PC-9 (cell line): Measurements from ENCODE around the gene RNF183. TPM values are rescaled to one million over a fixed set of nuclear protein-coding genes. Genes with fewer than 3 reads are reported as not detected.

ENCODE experiments used
- BruUV-seq: library from RNA; stranded (reverse); fragments of 400-500 nt; replicated peaks from 2 replicates; lab custom pipeline; 2021; lab: Mats Ljungman, UMichigan
- CTCF ChIA-PET: fragments of 300-600 bp; sonication (Branson Sonifier 250); formaldehyde crosslinking; loops from one replicate; lab custom pipeline; 2022; ENCODE audit warnings: antibody characterized with exemption; lab: Charles Lee
- POLR2A ChIA-PET: fragments of 300-600 bp; sonication (Branson Sonifier 250); formaldehyde crosslinking; loops from one replicate; lab custom pipeline; 2022; ENCODE audit warnings: antibody characterized with exemption; ENCODE audit not compliant: unreplicated experiment; lab: Charles Lee
- DNase-seq, 2 experiments: peaks; one replicate each; pipeline versions ENCODE4 v3.0.0 to v3.0.0-alpha.2; 2015 to 2022; ENCODE audit warnings: mixed read lengths in 1 of 2
- H2AFZ ChIP-seq: fragments of 200-600 bp; sonication (generic); 2 replicates; pipeline ENCODE4 v1.8.1; 2017; ENCODE audit warnings: antibody characterized with exemption
- H3F3A ChIP-seq: fragments of 200-600 bp; sonication (generic); 2 replicates; pipeline ENCODE4 v1.8.1; 2017; ENCODE audit warnings: antibody characterized with exemption, mild to moderate bottlenecking, low read depth; ENCODE audit not compliant: insufficient read depth
- H3K27ac ChIP-seq: fragments of 200-600 bp; sonication (generic); 2 replicates; pipeline ENCODE4 v1.6.1; 2016; ENCODE audit warnings: mixed run types
- H3K27me3 ChIP-seq: fragments of 200-600 bp; sonication (generic); 2 replicates; pipeline ENCODE4 v1.6.1; 2016; ENCODE audit warnings: low read depth, mixed run types; ENCODE audit not compliant: insufficient read depth
- H3K36me3 ChIP-seq: fragments of 200-600 bp; sonication (generic); 2 replicates; pipeline ENCODE4 v1.6.1; 2016; ENCODE audit warnings: low read depth, mixed run types
- H3K4me1 ChIP-seq: fragments of 200-600 bp; sonication (generic); replicated peaks from 2 replicates; pipeline ENCODE4 v1.6.1; 2016; ENCODE audit warnings: mixed run types; ENCODE audit not compliant: insufficient read depth
- H3K4me2 ChIP-seq: fragments of 200-600 bp; sonication (generic); 2 replicates; pipeline ENCODE4 v1.6.1; 2017; ENCODE audit warnings: mixed run types
- H3K4me3 ChIP-seq: fragments of 200-600 bp; sonication (generic); 2 replicates; pipeline ENCODE4 v1.6.1; 2016; ENCODE audit warnings: mixed run types
- H3K79me2 ChIP-seq: fragments of 200-600 bp; sonication (generic); 2 replicates; pipeline ENCODE4 v1.6.1; 2017; ENCODE audit warnings: low read depth, mixed run types
- H3K9me2 ChIP-seq: fragments of 200-600 bp; sonication (generic); 2 replicates; pipeline ENCODE4 v1.8.1; 2017; ENCODE audit warnings: mild to moderate bottlenecking; ENCODE audit not compliant: insufficient read depth
- H3K9me3 ChIP-seq: fragments of 200-600 bp; sonication (generic); 2 replicates; pipeline ENCODE4 v1.8.1; 2016; ENCODE audit warnings: low read depth; ENCODE audit not compliant: insufficient read depth
- H4K20me1 ChIP-seq: fragments of 200-600 bp; sonication (generic); 2 replicates; pipeline ENCODE4 v1.8.1; 2017; ENCODE audit not compliant: insufficient read depth
- CTCF ChIP-seq: fragments of 200-600 bp; sonication (generic); conservative IDR thresholded peaks from 2 replicates; pipeline ENCODE4 v1.6.1; 2017; ENCODE audit warnings: mixed run types, antibody characterized with exemption, mild to moderate bottlenecking, moderate library complexity
- EZH2 ChIP-seq: fragments of 200-600 bp; sonication (generic); IDR thresholded peaks from 2 replicates; pipeline ENCODE4 v1.8.0; 2017; ENCODE audit warnings: antibody characterized with exemption, low read depth
- intact Hi-C: fragments of 100-400 bp; cut with micrococcal nuclease; formaldehyde crosslinking; loops from one replicate; pipeline ENCODE4 v1.10.0; 2022; ENCODE audit not compliant: unreplicated experiment
- total RNA-seq: library from RNA; stranded (reverse); gene quantifications from 2 replicates; pipeline ENCODE4 v1.2.3, GENCODE V29; 2021

The RNF183 gene
- total RNA-seq, 1 experiment from 2014 or later, result 0.92 TPM

GRCh38 chr9:113313261-113313660 lies 10.1 kb upstream of the RNF183 start:
- ChIA-PET POLR2A (no interaction called here), CTCF (no interaction called here)
- intact Hi-C loops, result no loop called here
- Histone ChIP-seq H3K36me3 (no peaks in the 10 kb centered on the region), H3K27ac (no peak overlapping the region), H4K20me1 (no peaks in the 10 kb centered on the region), H3K27me3 (no peaks in the 10 kb centered on the region), H3K9me2 (no peaks in the 10 kb centered on the region), H3K4me1 (no peaks in the 10 kb centered on the region), H3K79me2 (no peaks in the 10 kb centered on the region), H2AFZ (no peak overlapping the region), H3K4me3 (no peak overlapping the region), H3K9me3 (no peaks in the 10 kb centered on the region), H3F3A (no peaks in the 10 kb centered on the region), H3K4me2 (no peak overlapping the region)
- no peak for TF ChIP-seq CTCF
- TF ChIP-seq EZH2, result no peak
- DNase-seq, result no peak
- no TSS peak for BruUV-seq

GRCh38 chr9:113311961-113312360 lies 8.8 kb upstream of the RNF183 start:
- ChIA-PET POLR2A (interaction anchor here (0.7 kb wide), 1 partner anchor 25 kb away, joined by 4 read pairs; no protein-coding TSS in a partner anchor), CTCF (no interaction called here)
- Histone ChIP-seq H3K27ac (no peak overlapping the region), H3F3A (no peaks in the 10 kb centered on the region), H3K9me2 (no peaks in the 10 kb centered on the region), H2AFZ (no peak overlapping the region), H3K4me3 (no peak overlapping the region), H3K4me1 (no peaks in the 10 kb centered on the region; the same call in 1 of the 2 replicates), H3K9me3 (no peaks in the 10 kb centered on the region), H4K20me1 (no peaks in the 10 kb centered on the region), H3K36me3 (no peaks in the 10 kb centered on the region), H3K27me3 (no peaks in the 10 kb centered on the region), H3K4me2 (no peak overlapping the region), H3K79me2 (no peaks in the 10 kb centered on the region)
- no peak for DNase-seq
- TF ChIP-seq CTCF (no peak), EZH2 (no peak)
- intact Hi-C loops, result no loop called here
- no TSS peak for BruUV-seq

DNA sequence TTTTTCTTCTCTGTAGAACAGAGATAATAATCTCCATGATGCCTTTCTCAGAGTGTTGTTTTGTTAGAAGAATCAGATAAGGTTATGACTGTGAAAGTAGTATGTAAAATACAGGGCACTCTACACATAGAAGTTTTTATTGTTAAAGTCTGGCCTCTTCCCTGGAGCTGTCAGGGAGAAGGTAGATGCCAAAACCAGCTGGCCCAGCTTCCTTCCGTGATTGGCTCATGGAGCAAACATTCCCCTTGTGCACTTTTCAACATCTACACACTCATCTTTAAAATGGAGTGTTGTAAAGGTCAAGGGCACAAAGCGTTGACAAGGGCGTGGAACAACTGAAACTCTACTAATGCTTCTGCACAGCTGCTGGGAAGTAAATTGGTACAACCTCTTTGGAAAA lies 7.4 kb upstream of the RNF183 start:
- no peak overlapping the region for H3K4me3 ChIP-seq
- no peak overlapping the region for H3K4me2 ChIP-seq
- POLR2A ChIA-PET, result no interaction called here
- BruUV-seq, result no TSS peak
- H3K4me1 ChIP-seq, result no peaks in the 10 kb centered on the region; the same call in 1 of the 2 replicates
- intact Hi-C loops, result no loop called here
- H3F3A ChIP-seq, result no peaks in the 10 kb centered on the region
- no peaks in the 10 kb centered on the region for H3K27me3 ChIP-seq
- H3K79me2 ChIP-seq, result no peaks in the 10 kb centered on the region
- no peak overlapping the region for H2AFZ ChIP-seq
- no peak overlapping the region for H3K27ac ChIP-seq
- no peak for DNase-seq
- no peaks in the 10 kb centered on the region for H3K9me3 ChIP-seq
- CTCF ChIA-PET, result interaction anchor here (1.1 to 1.2 kb wide), 2 partner anchors 19 to 100 kb away, joined by 3 to 6 read pairs; partner anchors contain the start of genes C9orf43 and POLE3
- no peaks in the 10 kb centered on the region for H4K20me1 ChIP-seq
- H3K36me3 ChIP-seq, result no peaks in the 10 kb centered on the region
- no peaks in the 10 kb centered on the region for H3K9me2 ChIP-seq
- TF ChIP-seq EZH2 (no peak), CTCF (no peak)
